NB4 (cell line): ENCODE results near the gene FNDC8.

Experiments used
- CTCF ChIP-seq: IDR thresholded peaks from one replicate; pipeline ENCODE4 v1.5.1; 2012; ENCODE audit warnings: low read depth, low read length
- MAX ChIP-seq: IDR thresholded peaks from 2 replicates; pipeline ENCODE4 v1.6.1; 2011; ENCODE audit warnings: low read depth, low read length
- POLR2A ChIP-seq: IDR thresholded peaks from 2 replicates; pipeline ENCODE4 v1.6.1; 2011; ENCODE audit warnings: mild to moderate bottlenecking; ENCODE audit not compliant: insufficient read length; ENCODE audit errors: extremely low read depth

- TF ChIP-seq POLR2A (no peak), CTCF (no peak), MAX (no peak)
Measured at GRCh38 chr17:35142467-35142796, 21.0 kb downstream of the FNDC8 start.
